Adrenal gland (tissue), 12 donors: ENCODE data around the gene POU4F2. TPM values are rescaled to one million over a fixed set of nuclear protein-coding genes. Genes with fewer than 3 reads are reported as not detected.

Source experiments
- DNase-seq, 7 donors: peaks; one replicate each; pipeline ENCODE4 v3.0.0-alpha.2; 2019 to 2020
- H3K27ac ChIP-seq, 5 donors: fragments of 200-600 bp; sonication (generic) in 4 of 5; 1 replicate in 3 of 5; 2 replicates in 2 of 5; pipeline versions ENCODE4 v1.5.1 to v1.8.0; 2016 to 2020; ENCODE audit warnings: mild to moderate bottlenecking in 1 of 5
- H3K27me3 ChIP-seq: fragments of 200-600 bp; 2 replicates; pipeline ENCODE4 v1.8.0; 2021
- H3K36me3 ChIP-seq, 2 donors: fragments of 200-600 bp; replicated peaks in 1 of 2; 1 replicate in 1 of 2; 2 replicates in 1 of 2; pipeline versions ENCODE4 v1.5.1 to v1.8.0; 2018 to 2022
- H3K4me1 ChIP-seq, 2 donors: fragments of 200-600 bp; replicated peaks in 1 of 2; 1 replicate in 1 of 2; 2 replicates in 1 of 2; pipeline versions ENCODE4 v1.5.1 to v1.8.0; 2018 to 2021
- H3K4me3 ChIP-seq, 4 donors: fragments of 200-600 bp; sonication (generic) in 3 of 4; one replicate each; pipeline ENCODE4 v1.5.1; 2016 to 2018
- H3K9me3 ChIP-seq, 3 donors: fragments of 200-600 bp; sonication (generic) in 1 of 3; replicated peaks in 1 of 3; 1 replicate in 2 of 3; 2 replicates in 1 of 3; pipeline versions ENCODE4 v1.5.1 to v1.8.0; 2016 to 2021
- CTCF ChIP-seq, 6 experiments: fragments of 450-650 bp in 4 of 6; fragments of 200-600 bp in 2 of 6; sonication (generic) in 1 of 6; IDR thresholded peaks; 1 replicate in 5 of 6; 2 replicates in 1 of 6; pipeline versions ENCODE4 v1.5.1 to v1.8.0; 2016 to 2021; ENCODE audit warnings: antibody characterized with exemption in 6 of 6, mild to moderate bottlenecking in 2 of 6, moderate library complexity in 1 of 6
- POLR2A ChIP-seq, 2 donors: fragments of 450-650 bp; IDR thresholded peaks; one replicate each; pipeline ENCODE4 v1.6.1; 2017; ENCODE audit warnings: antibody characterized with exemption in 2 of 2, mild to moderate bottlenecking in 2 of 2, moderate library complexity in 1 of 2
- WGBS, 4 donors: extraction: QIAGEN DNeasy Blood & Tissue Kit in 2 of 4; methylation state at CpG; one replicate each; pipeline versions ENCODE4 v1.1.5 to v1.1.7; 2013 to 2017; 5-methylcytosine and 5-hydroxymethylcytosine counted together
- intact Hi-C, 2 donors: fragments of 100-400 bp; cut with DNase I; formaldehyde crosslinking; loops; one replicate each; pipeline versions ENCODE4 v1.14.1 to v1.15.0; 2022 to 2023
- polyA plus RNA-seq, 3 donors: library from polyadenylated mRNA; stranded (reverse); fragments of 200-250 nt in 2 of 3; fragments of 350-450 nt in 1 of 3; fragmentation: Illumina TruSeq in 1 of 3; extraction: RNeasy Lipid Tissue Mini Kit (QIAGEN cat#74804) in 1 of 3; gene quantifications; one replicate each; pipeline ENCODE4 v1.2.3, GENCODE V29; 2013 to 2014
- total RNA-seq, 9 donors: library from RNA; depleted of rRNA in 4 of 9; stranded (reverse); fragments of >200 nt in 4 of 9; fragments of 120-200 nt in 1 of 9; fragmentation: NEBNext Ultra II Directional in 1 of 9; extraction: Animal tissue kit (Norgen Biotek cat#: 25700) in 1 of 9; gene quantifications; one replicate each; pipeline versions ENCODE4 v1.1.0 to v1.2.4, GENCODE V29; 2013 to 2023
- donor health status: healthy with polysubstance abuse.
- donor health status: Bipolar disorder and iron deficiency.
- donor health status: DM: yes; HTN: yes; CAD: no.
- donor health status: DM: no; HTN: no; CAD: no.
- donor health status: DM: no; HTN: no; CAD: no.
- donor health status: DM: yes; HTN: yes; CAD: no.

POU4F2 gene
- total and polyA plus RNA-seq, 12 donors: not detected

- Histone ChIP-seq H3K27me3 (peaks cover 72% of the 10 kb centered on the region), H3K4me3 (no peak overlapping the region), H3K4me1 (peaks cover 0 to 9% of the 10 kb centered on the region in 2 donors), H3K27ac (no peak overlapping the region), H3K9me3 (no peaks in the 10 kb centered on the region), H3K36me3 (no peaks in the 10 kb centered on the region)
- WGBS, 4 donors: 9 to 10% (median 9%) methylated on average over 3 of the region's 3 CpGs
- no peak for TF ChIP-seq CTCF (IDR thresholded peaks at IDR 0.05)
- TF ChIP-seq POLR2A (IDR thresholded peaks at IDR 0.05): no peak
- intact Hi-C loops: no loop called here
- no peak for DNase-seq
Observed at GRCh38 chr4:146641762-146642161, 3.1 kb downstream of the POU4F2 start.

GRCh38 chr4:146643812-146644401, 5.2 kb downstream of the POU4F2 start:
- intact Hi-C loops: no loop called here
- peaks cover 0 to 6% of the 10 kb centered on the region in 2 donors for H3K4me1 ChIP-seq
- H3K9me3 ChIP-seq: no peaks in the 10 kb centered on the region
- H3K4me3 ChIP-seq: no peak overlapping the region
- DNase-seq: no peak
- H3K27ac ChIP-seq: no peak overlapping the region
- H3K27me3 ChIP-seq: peaks cover 73% of the 10 kb centered on the region
- WGBS, 4 donors: 6 to 10% (median 8%) methylated on average over 6 of the region's 6 CpGs
- TF ChIP-seq CTCF (IDR thresholded peaks at IDR 0.05) (no peak), POLR2A (IDR thresholded peaks at IDR 0.05) (no peak)
- no peaks in the 10 kb centered on the region for H3K36me3 ChIP-seq

DNA sequence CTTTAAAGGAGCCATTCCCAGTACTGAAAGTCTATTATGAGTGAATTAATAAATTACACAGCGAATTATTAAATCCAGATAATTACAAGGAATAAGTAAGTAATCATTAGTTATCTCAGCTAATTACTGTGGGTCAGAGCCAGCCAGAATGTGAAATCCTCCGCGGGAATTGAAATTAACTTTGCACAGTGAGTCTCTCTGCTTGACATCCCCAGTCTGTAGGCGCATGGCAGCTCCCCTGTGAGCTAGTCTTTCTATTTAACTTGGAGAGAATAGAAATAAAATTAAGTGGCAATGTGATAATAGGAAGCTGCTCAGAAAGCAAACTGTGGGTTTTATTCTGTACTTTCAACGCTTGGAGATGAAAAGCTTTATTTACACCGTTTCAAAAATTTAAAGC, 7.2 kb downstream of the POU4F2 start:
- intact Hi-C loops: no loop called here
- Histone ChIP-seq H3K9me3 (no peaks in the 10 kb centered on the region), H3K27ac (no peak overlapping the region), H3K4me1 (no peaks in the 10 kb centered on the region), H3K27me3 (peaks cover 68% of the 10 kb centered on the region), H3K36me3 (no peaks in the 10 kb centered on the region), H3K4me3 (no peak overlapping the region)
- TF ChIP-seq POLR2A (IDR thresholded peaks at IDR 0.05): no peak
- TF ChIP-seq CTCF (IDR thresholded peaks at IDR 0.05): no peak
- WGBS, 4 donors: 2 to 5% (median 3%) methylated on average over 6 of the region's 6 CpGs
- DNase-seq: no peak

GRCh38 chr4:146646593-146647325, 8.1 kb downstream of the POU4F2 start:
- DNase-seq: no peak
- no peak for TF ChIP-seq CTCF (IDR thresholded peaks at IDR 0.05)
- TF ChIP-seq POLR2A (IDR thresholded peaks at IDR 0.05): no peak
- Histone ChIP-seq H3K27me3 (peaks cover 62% of the 10 kb centered on the region), H3K36me3 (no peaks in the 10 kb centered on the region), H3K27ac (no peak overlapping the region), H3K4me1 (no peaks in the 10 kb centered on the region), H3K4me3 (no peak overlapping the region), H3K9me3 (no peaks in the 10 kb centered on the region)
- intact Hi-C loops: no loop called here
- WGBS, 4 donors: 6 to 8% (median 7%) methylated on average over 13 of the region's 13 CpGs
